ENCODE data around the gene KRTAP10-9. TPM values are rescaled to one million over a fixed set of nuclear protein-coding genes. Genes with fewer than 3 reads are reported as not detected.
"Not testable (repeated sequence)": the region's sequence is repeated elsewhere in the genome, so short reads cannot be mapped to it uniquely, and the experiment has no call there.

The KRTAP10-9 gene
- total RNA-seq, 2 experiments from 2014 or later: not detected

GRCh38 chr21:44589586-44590305 is 37.1 kb upstream of the KRTAP10-9 start:
- Mint-ChIP-seq H3K27ac (no peak overlapping the region), H3K9me3 (ENCODE audit: low read depth) (no peaks in the 10 kb centered on the region), H3K4me3 (no peak overlapping the region), H3K4me1 (no peaks in the 10 kb centered on the region), H3K27me3 (peaks cover 14% of the 10 kb centered on the region), H3K36me3 (ENCODE audit: low read depth) (no peaks in the 10 kb centered on the region)
- ChIA-PET CTCF (no interaction called here), POLR2A (no interaction called here)
- ATAC-seq (no peak), DNase-seq (no peak)
- intact Hi-C loops (cut with DNase I, micrococcal nuclease): no loop called here

- Mint-ChIP-seq H3K4me3 (no peak overlapping the region), H3K27ac (no peak overlapping the region), H3K9me3 (ENCODE audit: low read depth) (no peaks in the 10 kb centered on the region), H3K4me1 (no peaks in the 10 kb centered on the region), H3K36me3 (ENCODE audit: low read depth) (no peaks in the 10 kb centered on the region), H3K27me3 (peaks cover 12% of the 10 kb centered on the region)
- ChIA-PET POLR2A (no interaction called here), CTCF (no interaction called here)
- intact Hi-C loops (cut with DNase I, micrococcal nuclease): no loop called here
- DNase-seq (no peak), ATAC-seq (no peak)
Observed at GRCh38 chr21:44590311-44590721, 36.6 kb upstream of the KRTAP10-9 start.

DNA sequence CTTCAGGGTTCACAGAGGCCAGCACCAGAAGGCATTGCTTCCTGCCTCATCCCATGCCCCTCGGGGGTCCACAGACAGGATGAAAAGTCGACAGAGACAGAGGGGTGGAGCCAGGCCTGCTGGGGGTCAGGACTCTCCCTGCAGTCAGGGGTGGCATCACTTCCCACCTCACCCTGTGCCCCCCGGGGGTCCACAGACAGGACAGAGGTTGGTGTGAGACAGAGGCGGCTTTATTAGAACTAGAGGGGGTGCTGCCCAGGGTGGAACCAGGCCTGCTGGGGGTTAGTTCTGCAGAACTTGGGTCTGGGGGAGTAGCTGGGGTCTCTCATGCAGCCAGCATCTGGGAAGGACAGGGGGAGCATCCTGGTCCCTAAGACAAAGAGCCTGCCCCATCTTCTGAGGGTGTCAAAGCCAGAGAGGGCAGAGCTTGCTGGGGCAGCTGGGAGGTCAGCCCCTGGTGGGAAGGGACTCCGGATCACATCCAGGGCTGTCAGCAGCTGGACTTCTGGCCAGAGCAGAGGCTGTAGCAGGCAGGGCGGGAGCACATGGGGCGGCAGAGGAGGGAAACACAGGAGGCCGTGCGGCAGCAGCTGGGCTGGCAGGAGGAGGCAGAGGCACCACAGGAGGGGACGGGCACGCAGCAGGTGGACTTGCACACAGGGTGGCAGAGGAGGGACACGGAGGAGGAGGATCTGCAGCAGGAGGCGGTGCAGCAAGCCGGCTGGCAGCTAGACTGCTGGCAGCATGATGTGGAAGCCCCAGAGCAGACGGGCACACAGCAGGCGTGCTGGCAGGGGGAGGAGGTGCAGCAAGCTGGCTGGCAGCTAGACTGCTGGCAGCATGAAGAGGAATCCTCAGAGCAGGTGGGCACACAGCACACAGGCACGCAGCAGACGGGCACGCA is 35.7 kb upstream of the KRTAP10-9 start:
- intact Hi-C loops (cut with DNase I, micrococcal nuclease): not testable (repeated sequence)

DNA sequence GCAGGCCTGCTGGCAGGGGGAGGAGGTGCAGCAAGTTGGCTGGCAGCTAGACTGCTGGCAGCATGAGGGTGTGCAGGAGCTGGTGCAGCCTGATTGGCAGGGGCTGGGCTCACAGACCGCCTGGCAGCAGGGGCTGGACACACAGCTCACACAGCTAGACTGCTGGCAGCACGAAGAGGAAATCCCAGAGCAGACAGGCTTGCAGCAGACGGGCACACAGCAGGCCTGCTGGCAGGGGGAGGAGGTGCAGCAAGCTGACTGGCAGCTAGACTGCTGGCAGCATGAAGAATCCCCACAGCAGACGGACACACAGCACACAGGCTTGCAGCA is 35.1 kb upstream of the KRTAP10-9 start:
- H3K9me3 Mint-ChIP-seq (ENCODE audit: low read depth); H3K4me1 Mint-ChIP-seq; DNase-seq; ATAC-seq; POLR2A ChIA-PET; H3K36me3 Mint-ChIP-seq (ENCODE audit: low read depth); intact Hi-C loops (cut with DNase I, micrococcal nuclease); H3K27me3 Mint-ChIP-seq; H3K4me3 Mint-ChIP-seq; CTCF ChIA-PET; H3K27ac Mint-ChIP-seq: not testable (repeated sequence)

More for the DNA sequence above, 35.7 kb upstream of the KRTAP10-9 start:
- H3K36me3 Mint-ChIP-seq (ENCODE audit: low read depth); ATAC-seq; H3K4me3 Mint-ChIP-seq; POLR2A ChIA-PET; H3K27me3 Mint-ChIP-seq; CTCF ChIA-PET; H3K9me3 Mint-ChIP-seq (ENCODE audit: low read depth); DNase-seq; H3K27ac Mint-ChIP-seq; H3K4me1 Mint-ChIP-seq: not testable (repeated sequence)

DNA sequence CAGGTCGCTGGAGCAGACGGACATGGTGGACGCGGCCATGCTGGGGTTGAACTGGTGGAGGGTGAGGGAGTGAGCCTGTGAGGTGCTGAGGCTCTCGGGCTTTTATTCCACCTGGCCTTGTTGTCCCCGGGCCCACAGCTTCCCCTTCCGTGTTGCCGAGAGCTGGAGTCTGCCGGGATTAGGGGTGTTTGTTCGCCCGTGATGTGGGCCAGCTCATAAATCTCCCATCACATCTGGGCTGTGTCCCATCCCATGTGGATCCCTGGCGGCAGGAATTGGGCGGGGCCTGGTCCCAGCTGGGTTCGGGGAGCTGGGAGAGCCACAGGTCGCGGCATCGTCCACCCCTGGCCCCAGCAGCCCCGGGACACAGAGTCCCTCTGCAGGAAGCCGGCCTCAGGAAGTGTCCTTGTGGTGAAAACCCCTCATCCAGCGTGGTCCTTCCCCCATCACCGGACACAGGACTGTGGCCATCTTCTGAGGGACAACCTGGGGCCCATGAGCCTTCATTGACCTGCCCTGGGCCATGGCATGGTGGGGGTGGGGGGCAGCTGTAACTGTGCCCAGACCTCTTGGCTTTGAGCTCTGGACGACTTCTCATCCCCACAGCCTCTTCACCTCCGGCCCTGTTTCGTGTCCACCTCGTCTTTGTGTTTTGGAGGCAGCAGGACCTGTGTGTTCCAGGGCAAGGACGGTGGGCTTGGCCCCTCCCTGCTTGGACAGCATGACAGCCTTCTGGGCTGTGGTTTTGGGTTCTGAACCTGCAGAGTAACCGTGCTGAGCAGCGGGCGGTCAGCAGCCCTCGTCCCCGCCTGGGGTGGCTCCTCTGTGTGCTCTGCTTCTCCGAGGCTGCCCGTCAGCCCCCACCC is 34.2 kb upstream of the KRTAP10-9 start, which contains the start of gene KRTAP10-6:
TSS of gene KRTAP10-6 (minus strand) at position 60 of the 866 bp plus-strand sequence. CDS start at position 39, 21 bp downstream.
- no peaks in the 10 kb centered on the region for H3K36me3 Mint-ChIP-seq (ENCODE audit: low read depth)
- ChIA-PET POLR2A (no interaction called here), CTCF (no interaction called here)
- H3K27ac Mint-ChIP-seq: no peak within 1 kb of the TSS
- H3K4me1 Mint-ChIP-seq: no peaks in the 10 kb centered on the region
- ATAC-seq (no peak), DNase-seq (no peak)
- no peaks in the 10 kb centered on the region for H3K9me3 Mint-ChIP-seq (ENCODE audit: low read depth)
- peaks cover 2% of the 10 kb centered on the region for H3K27me3 Mint-ChIP-seq
- H3K4me3 Mint-ChIP-seq: no peak within 1 kb of the TSS
- intact Hi-C loops (cut with DNase I, micrococcal nuclease): no loop called here

DNA sequence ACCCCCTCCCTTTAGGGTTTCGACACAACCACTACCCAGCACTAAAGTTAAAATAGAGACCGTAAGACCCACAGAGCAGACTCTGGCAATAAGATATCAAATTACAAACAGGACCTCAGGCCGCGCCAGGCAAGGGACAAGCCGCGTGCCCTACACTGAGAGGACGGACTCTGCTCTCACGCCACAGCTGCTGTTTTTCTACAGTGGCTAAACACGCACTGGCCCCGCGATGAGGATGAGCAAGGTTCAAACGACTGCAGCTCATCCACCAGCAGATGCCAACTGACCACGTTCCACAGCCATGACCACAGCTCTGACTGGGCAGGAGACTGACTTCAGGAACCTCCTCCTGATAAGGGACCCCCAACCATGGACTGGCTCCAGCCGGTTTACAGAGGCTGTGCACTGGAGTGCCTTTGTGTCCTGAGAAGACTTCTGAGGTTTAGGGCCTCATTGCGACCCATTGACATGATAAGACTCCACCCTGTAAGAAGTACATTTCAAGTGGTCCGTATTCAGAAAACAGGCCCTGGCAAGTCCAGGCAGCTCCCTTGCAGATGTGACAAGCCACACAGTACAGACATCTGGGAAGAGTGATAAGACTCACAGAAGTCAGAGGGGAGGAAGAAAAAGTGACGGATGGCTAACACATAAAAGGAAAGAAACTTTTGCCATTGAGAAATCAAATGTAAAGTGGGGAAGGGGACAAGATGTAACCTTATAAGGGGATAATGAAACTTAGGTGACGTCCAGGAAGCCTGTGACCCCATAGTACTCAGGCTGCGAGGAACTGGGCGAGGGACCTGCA is 33.1 kb upstream of the KRTAP10-9 start:
- Mint-ChIP-seq H3K9me3 (ENCODE audit: low read depth) (peaks cover 4% of the 10 kb centered on the region), H3K27me3 (peaks cover 2% of the 10 kb centered on the region), H3K4me3 (no peak overlapping the region), H3K27ac (no peak overlapping the region), H3K36me3 (ENCODE audit: low read depth) (no peaks in the 10 kb centered on the region), H3K4me1 (no peaks in the 10 kb centered on the region)
- ChIA-PET CTCF (no interaction called here), POLR2A (no interaction called here)
- DNase-seq: no peak
- ATAC-seq: no peak
- intact Hi-C loops (cut with DNase I, micrococcal nuclease): no loop called here

DNA sequence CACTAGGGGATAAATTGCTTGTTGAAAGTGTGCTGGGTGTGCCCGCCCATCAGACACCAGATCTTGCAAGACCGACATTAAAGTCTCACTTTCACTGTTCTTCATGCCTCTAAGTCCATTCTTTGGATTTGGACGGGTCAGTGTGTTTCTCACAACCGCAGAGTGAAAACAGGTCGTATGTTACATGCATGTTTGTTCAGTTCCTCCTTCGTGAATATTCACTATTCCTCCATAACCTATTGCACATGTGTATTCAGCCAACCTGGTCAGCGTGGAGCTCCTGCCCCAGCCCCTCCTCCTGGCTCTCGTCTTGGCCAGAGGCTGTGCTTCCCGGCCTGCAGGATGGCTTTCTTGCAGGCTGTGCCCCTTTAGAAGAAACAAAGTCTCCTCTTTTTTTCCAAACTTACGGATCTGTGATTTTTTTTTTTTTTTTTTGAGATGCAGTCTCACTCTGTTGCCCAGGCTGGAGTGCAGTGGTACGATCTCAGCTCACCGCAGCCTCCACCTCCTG is 32.4 kb upstream of the KRTAP10-9 start:
- Mint-ChIP-seq H3K4me3 (no peak overlapping the region), H3K36me3 (ENCODE audit: low read depth) (no peaks in the 10 kb centered on the region), H3K27me3 (no peaks in the 10 kb centered on the region), H3K27ac (no peak overlapping the region), H3K4me1 (no peaks in the 10 kb centered on the region), H3K9me3 (ENCODE audit: low read depth) (peaks cover 4% of the 10 kb centered on the region)
- ChIA-PET CTCF (interaction anchor here (0.9 kb wide), 1 partner anchor 15 kb away, joined by 3 read pairs; no protein-coding TSS in a partner anchor), POLR2A (no interaction called here)
- no peak for ATAC-seq
- DNase-seq: no peak
- intact Hi-C loops (cut with DNase I, micrococcal nuclease): no loop called here

- intact Hi-C loops (cut with DNase I, micrococcal nuclease): no loop called here
- Mint-ChIP-seq H3K27me3 (no peaks in the 10 kb centered on the region), H3K27ac (no peak overlapping the region), H3K4me3 (no peak overlapping the region), H3K9me3 (ENCODE audit: low read depth) (peaks cover 4% of the 10 kb centered on the region), H3K4me1 (no peaks in the 10 kb centered on the region), H3K36me3 (ENCODE audit: low read depth) (no peaks in the 10 kb centered on the region)
- ChIA-PET CTCF (interaction anchor here (0.6 to 1.9 kb wide), 2 partner anchors 198 to 240 kb away, joined by 3 to 4 read pairs; no protein-coding TSS in a partner anchor), POLR2A (no interaction called here)
- ATAC-seq: no peak
- DNase-seq: no peak
Observed at GRCh38 chr21:44595524-44595923, 31.4 kb upstream of the KRTAP10-9 start.

GRCh38 chr21:44596068-44596725 is 30.7 kb upstream of the KRTAP10-9 start:
- CTCF ChIA-PET: interaction anchor here (0.6 to 1.9 kb wide), 2 partner anchors 197 to 241 kb away, joined by 3 to 4 read pairs; no protein-coding TSS in a partner anchor

DNA sequence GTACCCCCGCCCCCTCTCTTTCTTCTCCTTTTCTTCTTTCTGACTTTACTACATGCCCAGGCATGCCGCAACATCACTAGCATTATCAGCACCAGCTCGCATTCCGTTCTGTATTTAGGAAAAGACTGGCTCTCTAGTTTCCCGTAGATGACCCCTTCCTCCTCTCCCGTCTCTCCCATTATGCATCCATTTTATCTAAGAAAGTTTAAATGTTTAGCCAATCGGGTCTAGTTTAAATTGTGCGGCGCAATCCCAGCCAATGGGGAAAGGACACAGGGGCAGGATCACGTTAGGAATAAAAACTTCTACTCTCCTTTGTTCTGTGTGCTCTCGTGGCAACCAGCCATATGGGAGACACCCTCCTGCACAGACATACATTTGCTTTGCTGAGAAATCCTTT is 28.8 kb upstream of the KRTAP10-9 start:
- CTCF ChIA-PET: no interaction called here
- H3K27ac Mint-ChIP-seq: no peak overlapping the region
- no peaks in the 10 kb centered on the region for H3K36me3 Mint-ChIP-seq (ENCODE audit: low read depth)

More at GRCh38 chr21:44596068-44596725, 30.7 kb upstream of the KRTAP10-9 start:
- no peaks in the 10 kb centered on the region for H3K4me1 Mint-ChIP-seq
- H3K27me3 Mint-ChIP-seq: no peaks in the 10 kb centered on the region
- H3K36me3 Mint-ChIP-seq (ENCODE audit: low read depth): no peaks in the 10 kb centered on the region
- ATAC-seq (no peak), DNase-seq (no peak)
- peaks cover 4% of the 10 kb centered on the region for H3K9me3 Mint-ChIP-seq (ENCODE audit: low read depth)
- intact Hi-C loops (cut with DNase I, micrococcal nuclease): no loop called here
- H3K27ac Mint-ChIP-seq: no peak overlapping the region
- H3K4me3 Mint-ChIP-seq: no peak overlapping the region
- POLR2A ChIA-PET: no interaction called here

More for the DNA sequence above, 28.8 kb upstream of the KRTAP10-9 start:
- no peak for DNase-seq
- H3K4me1 Mint-ChIP-seq: no peaks in the 10 kb centered on the region
- intact Hi-C loops (cut with DNase I, micrococcal nuclease): no loop called here
- no peaks in the 10 kb centered on the region for H3K27me3 Mint-ChIP-seq
- POLR2A ChIA-PET: no interaction called here
- H3K4me3 Mint-ChIP-seq: no peak overlapping the region
- H3K9me3 Mint-ChIP-seq (ENCODE audit: low read depth): peaks cover 4% of the 10 kb centered on the region
- no peak for ATAC-seq

Measured in activated CD4-positive, alpha-beta T cell treated with anti-CD3 and anti-CD28 coated beads for 36 hours (primary cell).